ENCODE results near the gene PPP2R5D.

PPP2R5D gene

GRCh38 chr6:42963855-42964605 is 20.3 kb upstream of the PPP2R5D start:
- no peak for DNase-seq

DNA sequence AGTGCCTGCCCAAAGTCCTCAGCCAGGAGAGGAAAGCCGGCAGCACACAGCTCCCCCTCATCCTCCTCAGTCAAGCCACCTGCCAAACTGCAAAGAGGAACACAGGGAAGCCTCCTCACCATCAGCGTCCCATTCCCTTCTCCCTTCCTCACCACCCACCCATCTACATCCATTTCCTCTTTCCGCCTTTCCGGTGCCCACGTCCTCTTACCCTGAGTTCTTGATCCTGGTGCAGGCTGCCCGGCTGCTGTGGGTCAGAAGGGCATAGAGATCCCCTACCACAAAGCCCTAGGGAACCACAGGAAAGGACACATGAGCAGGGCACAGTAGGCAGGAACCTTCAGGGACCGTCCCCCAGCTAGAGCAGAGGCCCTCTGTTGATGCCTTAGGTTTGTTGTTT is 17.8 kb upstream of the PPP2R5D start:
- DNase-seq, result no peak

DNA sequence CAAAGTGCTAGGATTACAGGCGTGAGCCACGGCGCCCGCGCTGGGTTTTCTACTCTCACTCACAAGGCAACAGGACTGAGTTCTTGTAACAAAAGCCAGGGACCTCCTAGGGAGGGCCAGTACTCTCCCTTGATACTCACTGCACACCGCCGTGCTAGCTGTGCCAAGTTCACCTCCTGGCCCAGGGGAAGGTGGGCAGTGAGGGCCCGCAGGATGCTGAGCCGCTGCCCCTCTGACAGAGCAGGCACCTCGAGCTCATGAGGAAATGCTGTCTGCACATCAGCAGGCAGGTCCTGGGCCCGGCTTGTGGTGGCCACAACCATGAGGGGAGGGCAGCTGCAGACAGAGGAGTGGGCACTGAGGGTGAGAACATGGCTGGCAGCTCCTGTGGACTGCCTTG is 17.1 kb upstream of the PPP2R5D start:
- no peak for DNase-seq

- DNase-seq, result no peak
These were observed 16.2 kb upstream of the PPP2R5D start for GRCh38 chr6:42968126-42968701.

- DNase-seq, result no peak
These were observed 15.6 kb upstream of the PPP2R5D start for GRCh38 chr6:42968783-42969182.

- no peak for DNase-seq
These were observed 14.9 kb upstream of the PPP2R5D start for GRCh38 chr6:42969431-42969830.

GRCh38 chr6:42969934-42970333 is 14.4 kb upstream of the PPP2R5D start:
- DNase-seq, result no peak

GRCh38 chr6:42970871-42971612 is 13.3 kb upstream of the PPP2R5D start:
- DNase-seq, result no peak

GRCh38 chr6:42971746-42972327 is 12.5 kb upstream of the PPP2R5D start:
- no peak for DNase-seq

DNA sequence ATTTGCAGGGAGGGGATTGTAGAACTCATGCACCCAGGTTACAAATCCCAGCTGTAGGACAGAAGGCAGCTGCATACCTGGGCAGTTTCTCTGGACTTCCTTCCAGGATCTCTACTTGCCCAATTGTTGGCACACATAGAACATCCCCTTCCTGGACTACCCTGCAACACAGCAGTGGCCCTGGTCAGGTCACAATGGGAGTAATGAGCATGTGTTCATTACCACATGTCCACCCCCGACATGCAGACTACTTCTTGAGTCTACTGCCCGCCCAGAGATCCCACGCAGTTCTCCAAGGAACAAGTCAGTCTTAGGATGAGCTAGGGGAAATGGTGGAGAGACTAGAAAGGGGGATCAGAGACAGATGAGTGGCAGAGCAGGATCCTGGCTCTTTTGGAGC is 10.4 kb upstream of the PPP2R5D start:
- no peak for DNase-seq

- DNase-seq, result no peak
These were observed 9.4 kb upstream of the PPP2R5D start for GRCh38 chr6:42974919-42975505.

GRCh38 chr6:42978487-42978838 is 5.9 kb upstream of the PPP2R5D start:
- DNase-seq, result no peak

DNA sequence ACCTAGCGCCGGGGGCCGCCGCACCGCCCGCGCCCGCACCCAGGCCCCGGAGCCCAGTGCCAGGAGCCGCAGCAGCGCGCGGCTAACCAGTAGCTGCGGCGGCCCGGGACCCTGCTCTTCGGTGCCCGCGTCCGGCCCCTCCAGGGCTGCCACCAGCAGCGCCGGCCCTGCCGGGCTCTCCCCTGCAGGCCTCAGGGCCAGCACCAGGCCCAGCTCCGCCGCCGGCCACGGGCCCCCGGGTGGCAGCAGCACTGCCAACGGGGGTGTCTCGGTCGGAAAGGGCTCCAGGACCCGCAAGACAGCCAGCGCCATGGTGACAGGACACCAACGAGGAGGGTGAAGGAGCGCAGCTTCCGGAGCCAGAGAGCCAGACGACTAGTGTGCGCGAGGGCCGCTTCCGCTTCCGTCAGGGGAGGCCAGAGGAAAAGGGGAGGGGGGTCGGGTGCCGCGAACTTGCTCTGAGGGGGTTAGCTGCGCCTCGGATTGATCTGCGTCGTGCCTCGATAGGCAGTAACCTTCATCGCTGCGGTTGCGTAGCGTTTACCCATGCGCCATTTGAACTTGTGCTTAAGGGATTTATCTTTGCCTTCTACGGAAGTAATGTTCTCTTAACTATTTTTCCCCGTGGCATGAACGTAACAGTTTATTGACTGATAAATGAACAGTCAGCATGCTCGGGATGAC is 5.4 kb upstream of the PPP2R5D start, which contains the start of gene PEX6:
TSS of gene PEX6 (minus strand) at position 343 of the 684 bp plus-strand sequence. CDS start at position 312, 31 bp downstream.
- peak; percentile 44 for DNase-seq

- DNase-seq, result no peak
These were observed 4.7 kb upstream of the PPP2R5D start for GRCh38 chr6:42979523-42980177.

DNA sequence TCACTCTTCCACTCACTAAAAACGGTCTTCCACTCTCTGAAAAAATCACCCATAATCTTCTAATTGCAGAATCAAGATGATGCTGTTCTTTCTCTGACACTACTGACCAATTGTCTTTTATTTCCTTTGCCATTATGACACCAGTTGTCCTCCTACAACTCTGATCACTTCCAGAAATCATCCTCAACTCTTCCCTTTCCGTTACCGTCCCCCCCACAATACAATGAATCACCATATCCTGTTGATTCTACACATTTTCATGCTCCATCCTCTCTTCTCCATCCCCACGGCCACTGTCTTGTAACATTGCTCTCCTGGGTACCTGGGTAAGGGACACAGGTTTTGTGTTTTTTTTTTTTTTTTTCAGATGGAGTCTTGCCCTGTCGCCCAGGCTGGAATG is 2.5 kb upstream of the PPP2R5D start:
- DNase-seq, result no peak

- DNase-seq, result no peak
These were observed 630 bp downstream of the PPP2R5D start for GRCh38 chr6:42984924-42985475.

GRCh38 chr6:42987533-42988451 is 3.4 kb downstream of the PPP2R5D start:
- no peak for DNase-seq

GRCh38 chr6:42988486-42989020 is 4.2 kb downstream of the PPP2R5D start:
- no peak for DNase-seq

DNA sequence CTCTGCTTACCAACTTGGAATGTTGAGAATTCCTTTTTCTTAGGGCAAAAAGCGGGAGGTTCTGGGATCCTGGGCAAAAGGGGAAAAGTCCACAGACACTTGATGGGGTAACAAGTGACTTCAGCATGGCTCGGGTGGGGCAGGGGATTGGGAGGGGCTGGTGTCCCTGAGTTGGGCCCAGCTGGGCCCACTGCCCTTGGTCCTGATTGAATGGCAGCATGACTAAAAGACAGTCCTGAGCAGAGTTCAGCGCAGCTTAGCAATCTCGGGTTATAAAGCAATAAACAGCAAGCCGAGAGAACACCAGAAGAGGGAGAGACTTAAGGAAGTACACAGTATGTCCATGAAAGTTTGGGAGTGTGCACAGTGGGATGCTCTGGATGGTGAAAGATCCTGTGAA is 5.6 kb downstream of the PPP2R5D start:
- DNase-seq, result no peak

DNA sequence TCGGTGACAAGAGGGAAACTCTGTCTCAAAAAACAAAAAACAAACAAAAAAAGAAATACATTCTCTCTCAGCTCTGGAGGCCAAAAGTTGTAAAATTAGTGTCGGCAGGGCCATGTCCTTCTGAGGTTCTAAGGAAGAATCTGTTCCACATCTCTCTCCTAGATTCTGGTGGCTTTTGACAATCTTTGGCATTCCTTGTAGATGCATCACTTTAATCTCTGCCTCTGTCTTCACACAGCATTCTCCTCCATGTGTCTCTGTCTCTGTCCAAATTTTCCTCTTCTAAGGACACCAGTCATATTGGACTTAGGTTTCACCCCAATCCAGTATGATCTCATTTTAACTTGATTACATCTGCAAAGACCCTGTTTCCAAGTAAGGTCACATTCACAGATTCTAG is 9.1 kb downstream of the PPP2R5D start:
- no peak for DNase-seq
